Tibial nerve (tissue), 4 donors: ENCODE data around the gene ST8SIA2. TPM values are rescaled to one million over a fixed set of nuclear protein-coding genes. Genes with fewer than 3 reads are reported as not detected.

Experiments
- DNase-seq, 2 donors: peaks; one replicate each; pipeline ENCODE4 v3.0.0-alpha.2; 2019; ENCODE audit warnings: low spot score in 2 of 2
- H3K27ac ChIP-seq, 4 donors: fragments of 200-600 bp; sonication (generic) in 3 of 4; one replicate each; pipeline ENCODE4 v1.5.1; 2017 to 2019; ENCODE audit warnings: mild to moderate bottlenecking in 1 of 4
- H3K27me3 ChIP-seq, 2 donors: fragments of 200-600 bp; sonication (generic) in 1 of 2; one replicate each; pipeline versions ENCODE4 v1.5.1 to v1.6.0; 2017 to 2019
- H3K36me3 ChIP-seq, 3 donors: fragments of 200-600 bp; sonication (generic); one replicate each; pipeline ENCODE4 v1.5.1; 2018 to 2019
- H3K4me1 ChIP-seq, 4 donors: fragments of 200-600 bp; sonication (generic) in 3 of 4; one replicate each; pipeline ENCODE4 v1.5.1; 2017 to 2019
- H3K4me3 ChIP-seq, 4 donors: fragments of 200-600 bp; sonication (generic) in 3 of 4; one replicate each; pipeline ENCODE4 v1.5.1; 2017 to 2019; ENCODE audit warnings: mild to moderate bottlenecking in 1 of 4, moderate library complexity in 1 of 4
- H3K9me3 ChIP-seq, 4 donors: fragments of 200-600 bp; sonication (generic) in 3 of 4; one replicate each; pipeline ENCODE4 v1.5.1; 2017 to 2019
- EP300 ChIP-seq, 2 donors: sonication (generic); formaldehyde crosslinking; IDR thresholded peaks; one replicate each; pipeline ENCODE4 v1.6.1; 2017; ENCODE audit warnings: antibody characterized with exemption in 2 of 2, mild to moderate bottlenecking in 1 of 2
- POLR2A ChIP-seq, 2 donors: fragments of 450-650 bp; IDR thresholded peaks; one replicate each; pipeline ENCODE4 v1.6.1; 2017; ENCODE audit warnings: antibody characterized with exemption in 2 of 2, mild to moderate bottlenecking in 2 of 2, moderate library complexity in 2 of 2
- WGBS, 2 donors: methylation state at CpG; one replicate each; pipeline ENCODE4 v1.1.5; 2018; 5-methylcytosine and 5-hydroxymethylcytosine counted together
- total RNA-seq, 4 donors: library from RNA; depleted of rRNA; stranded (reverse); fragments of >200 nt; gene quantifications; one replicate each; pipeline ENCODE4 v1.1.0, GENCODE V29; 2016
- TF ChIP-seq, protein P1 (sequence below), 5 experiments: fragments of 200-600 bp in 3 of 5; fragments of 450-650 bp in 2 of 5; sonication (generic) in 3 of 5; IDR thresholded peaks; one replicate each; pipeline ENCODE4 v1.5.1; 2016 to 2019; ENCODE audit warnings: antibody characterized with exemption in 5 of 5, mild to moderate bottlenecking in 3 of 5, moderate library complexity in 2 of 5

The ST8SIA2 gene
- total RNA-seq, 4 donors from 2014 or later = not detected

- H3K27me3 ChIP-seq = no peaks in the 10 kb centered on the region
- no peak for DNase-seq
Measured at GRCh38 chr15:92494806-92495336, 101.2 kb downstream of the ST8SIA2 start.

GRCh38 chr15:92495446-92495845 lies 101.8 kb downstream of the ST8SIA2 start:
- peak overlapping the region in 1 of 4 donors; percentile 43 for H3K27ac ChIP-seq
- WGBS, 2 donors = 53 to 57% methylated on average over 3 of the region's 3 CpGs
- TF ChIP-seq EP300 (IDR thresholded peaks at IDR 0.05) (no peak), POLR2A (IDR thresholded peaks at IDR 0.05) (no peak)
- TF ChIP-seq, protein P1, sequence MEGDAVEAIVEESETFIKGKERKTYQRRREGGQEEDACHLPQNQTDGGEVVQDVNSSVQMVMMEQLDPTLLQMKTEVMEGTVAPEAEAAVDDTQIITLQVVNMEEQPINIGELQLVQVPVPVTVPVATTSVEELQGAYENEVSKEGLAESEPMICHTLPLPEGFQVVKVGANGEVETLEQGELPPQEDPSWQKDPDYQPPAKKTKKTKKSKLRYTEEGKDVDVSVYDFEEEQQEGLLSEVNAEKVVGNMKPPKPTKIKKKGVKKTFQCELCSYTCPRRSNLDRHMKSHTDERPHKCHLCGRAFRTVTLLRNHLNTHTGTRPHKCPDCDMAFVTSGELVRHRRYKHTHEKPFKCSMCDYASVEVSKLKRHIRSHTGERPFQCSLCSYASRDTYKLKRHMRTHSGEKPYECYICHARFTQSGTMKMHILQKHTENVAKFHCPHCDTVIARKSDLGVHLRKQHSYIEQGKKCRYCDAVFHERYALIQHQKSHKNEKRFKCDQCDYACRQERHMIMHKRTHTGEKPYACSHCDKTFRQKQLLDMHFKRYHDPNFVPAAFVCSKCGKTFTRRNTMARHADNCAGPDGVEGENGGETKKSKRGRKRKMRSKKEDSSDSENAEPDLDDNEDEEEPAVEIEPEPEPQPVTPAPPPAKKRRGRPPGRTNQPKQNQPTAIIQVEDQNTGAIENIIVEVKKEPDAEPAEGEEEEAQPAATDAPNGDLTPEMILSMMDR (IDR thresholded peaks at IDR 0.05) = no peak

More at GRCh38 chr15:92494806-92495336, 101.2 kb downstream of the ST8SIA2 start:
- 22 to 30% methylated on average over 6 of the region's 6 CpGs for WGBS, 2 donors
- TF ChIP-seq EP300 (IDR thresholded peaks at IDR 0.05) (no peak), POLR2A (IDR thresholded peaks at IDR 0.05) (no peak)
- TF ChIP-seq, protein P1 (IDR thresholded peaks at IDR 0.05) = no peak
- Histone ChIP-seq H3K9me3 (peaks cover 0 to 12% (median 1%) of the 10 kb centered on the region in 4 donors), H3K4me1 (peaks cover 0 to 4% (median 0%) of the 10 kb centered on the region in 4 donors), H3K27ac (no peak overlapping the region), H3K4me3 (no peak overlapping the region), H3K36me3 (no peaks in the 10 kb centered on the region)

GRCh38 chr15:92499731-92500530 lies 106.2 kb downstream of the ST8SIA2 start:
- no peak overlapping the region for H3K27ac ChIP-seq
- no peak for DNase-seq
- no peak for TF ChIP-seq POLR2A (IDR thresholded peaks at IDR 0.05)
- no peak for TF ChIP-seq EP300 (IDR thresholded peaks at IDR 0.05)
- H3K36me3 ChIP-seq = no peaks in the 10 kb centered on the region
- no peak overlapping the region for H3K4me3 ChIP-seq
- 58 to 63% methylated on average over 13 of the region's 13 CpGs for WGBS, 2 donors
- no peaks in the 10 kb centered on the region for H3K9me3 ChIP-seq
- H3K27me3 ChIP-seq = no peaks in the 10 kb centered on the region
- peaks cover 0 to 4% (median 0%) of the 10 kb centered on the region in 4 donors for H3K4me1 ChIP-seq

More at GRCh38 chr15:92495446-92495845, 101.8 kb downstream of the ST8SIA2 start:
- peaks cover 0 to 7% (median 0%) of the 10 kb centered on the region in 4 donors for H3K9me3 ChIP-seq
- no peaks in the 10 kb centered on the region for H3K27me3 ChIP-seq
- DNase-seq = no peak
- H3K4me1 ChIP-seq = peaks cover 0 to 4% (median 0%) of the 10 kb centered on the region in 4 donors
- no peaks in the 10 kb centered on the region for H3K36me3 ChIP-seq
- H3K4me3 ChIP-seq = no peak overlapping the region

DNA sequence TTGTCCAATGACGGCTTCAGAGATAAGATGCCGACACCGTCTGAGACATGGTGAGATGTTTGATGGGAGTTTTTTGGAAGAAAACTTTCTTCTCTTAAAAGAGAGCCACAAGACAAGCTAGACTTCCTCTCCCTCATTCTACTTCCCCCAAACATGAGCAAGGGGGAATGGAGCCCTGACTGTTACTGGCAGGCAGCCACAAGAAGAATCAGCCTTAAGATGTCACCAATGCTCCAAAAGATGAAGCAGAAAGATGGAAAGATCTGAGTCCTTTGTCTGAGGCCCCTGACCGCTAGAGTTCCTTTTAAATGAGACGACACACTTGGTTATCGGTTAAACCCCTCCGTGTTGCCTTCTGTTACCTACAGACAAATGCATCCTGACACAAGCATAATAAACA lies 108.7 kb downstream of the ST8SIA2 start:
- peaks cover 0 to 5% (median 2%) of the 10 kb centered on the region in 4 donors for H3K9me3 ChIP-seq
- no peaks in the 10 kb centered on the region for H3K27me3 ChIP-seq
- H3K4me1 ChIP-seq = no peaks in the 10 kb centered on the region
- no peak overlapping the region for H3K4me3 ChIP-seq
- 82 to 90% methylated on average over 7 of the region's 7 CpGs for WGBS, 2 donors
- DNase-seq = no peak
- TF ChIP-seq, protein P1 (IDR thresholded peaks at IDR 0.05) = no peak
- H3K27ac ChIP-seq = no peak overlapping the region
- no peaks in the 10 kb centered on the region for H3K36me3 ChIP-seq

DNA sequence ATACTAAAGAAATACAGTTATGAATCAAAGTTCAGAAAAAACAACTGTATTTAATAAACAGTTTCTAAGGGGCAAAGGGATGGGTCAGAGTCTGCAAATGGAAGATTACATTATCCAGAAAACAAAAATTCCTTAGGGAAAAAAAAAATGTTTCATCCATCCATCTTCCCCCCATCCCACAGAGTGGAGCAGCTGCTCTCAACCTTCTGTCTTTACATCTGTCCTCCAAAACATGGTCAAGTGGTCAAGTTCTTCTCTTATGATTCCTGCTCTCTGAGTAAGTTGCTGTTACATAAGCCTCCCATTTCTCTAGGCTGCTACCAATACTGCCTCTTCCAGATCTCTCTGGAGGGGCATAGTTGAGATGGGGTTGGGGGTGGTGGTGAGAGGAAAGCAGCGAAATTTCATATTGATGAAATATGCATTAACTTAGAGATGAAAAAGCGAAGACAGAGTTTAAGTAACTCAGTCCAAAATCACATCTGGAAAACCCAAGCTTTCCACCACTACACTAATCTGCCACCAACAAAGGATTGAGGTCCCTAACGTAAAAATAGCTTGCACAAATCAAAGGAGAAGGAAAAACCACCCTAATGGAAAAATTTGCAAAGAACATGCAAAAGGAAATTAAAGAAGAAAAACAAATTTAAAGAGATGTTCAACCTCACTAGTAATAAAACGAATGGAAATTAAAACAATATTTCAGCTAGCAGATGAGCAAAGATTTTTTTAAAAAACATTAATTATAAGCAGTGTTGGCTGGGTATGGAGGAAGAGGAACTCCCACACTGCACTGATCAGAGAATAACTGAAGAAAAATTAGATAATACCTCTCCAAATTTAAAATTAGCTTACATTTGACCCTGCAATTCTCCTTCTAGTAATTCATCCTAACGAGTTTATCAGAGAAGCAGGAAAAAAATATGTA lies 109.5 kb downstream of the ST8SIA2 start:
- TF ChIP-seq EP300 (IDR thresholded peaks at IDR 0.05) = no peak
- TF ChIP-seq, protein P1 (IDR thresholded peaks at IDR 0.05) = no peak
- no peak for TF ChIP-seq POLR2A (IDR thresholded peaks at IDR 0.05)
- Histone ChIP-seq H3K9me3 (peaks cover 0 to 13% (median 3%) of the 10 kb centered on the region in 4 donors), H3K27me3 (no peaks in the 10 kb centered on the region), H3K27ac (no peak overlapping the region), H3K4me1 (no peaks in the 10 kb centered on the region), H3K4me3 (no peak overlapping the region), H3K36me3 (no peaks in the 10 kb centered on the region)
- DNase-seq = no peak
- 59 to 61% methylated on average over 5 of the region's 5 CpGs for WGBS, 2 donors
